H1 (cell line): ENCODE measurements around the gene KCTD21. TPM values are rescaled to one million over a fixed set of nuclear protein-coding genes. Genes with fewer than 3 reads are reported as not detected.

Source experiments
- CTCF ChIA-PET: fragments of 300-600 bp; sonication (Branson Sonifier 250); formaldehyde crosslinking; loops from one replicate; lab custom pipeline; 2021; ENCODE audit not compliant: partially characterized antibody; lab: Charles Lee
- POLR2A ChIA-PET: fragments of 300-600 bp; sonication (Branson Sonifier 250); formaldehyde crosslinking; loops from one replicate; lab custom pipeline; 2021; ENCODE audit warnings: inconsistent platforms; ENCODE audit not compliant: partially characterized antibody; lab: Charles Lee
- DNase-seq, 2 experiments: peaks; one replicate each; pipeline versions ENCODE4 v3.0.0 to v3.0.0-alpha.2; 2010 to 2022; ENCODE audit warnings: low spot score in 2 of 2, low read depth in 1 of 2, mixed read lengths in 1 of 2
- FAIRE-seq: peaks from 2 replicates; lab custom pipeline; 2011; peaks lifted over from hg19 to GRCh38; lab: Jason Lieb, UNC
- H2AFZ ChIP-seq: 2 replicates; pipeline ENCODE4 v1.8.1; 2012; ENCODE audit warnings: low read length, inconsistent platforms
- H2AK5ac ChIP-seq: 2 replicates; pipeline ENCODE4 v1.6.1; 2013; ENCODE audit warnings: low read depth, low read length
- H2BK120ac ChIP-seq: replicated peaks from 2 replicates; pipeline ENCODE3; 2013; ENCODE audit warnings: low read depth, low read length, inconsistent platforms
- H2BK12ac ChIP-seq: 2 replicates; pipeline ENCODE4 v1.6.1; 2013; ENCODE audit warnings: low read depth, low read length
- H2BK15ac ChIP-seq: 2 replicates; pipeline ENCODE4 v1.6.1; 2013; ENCODE audit warnings: low read length
- H2BK20ac ChIP-seq: 2 replicates; pipeline ENCODE4 v1.6.1; 2013; ENCODE audit warnings: low read length
- H2BK5ac ChIP-seq: 2 replicates; pipeline ENCODE4 v1.6.1; 2013; ENCODE audit warnings: low read depth, low read length
- H3K14ac ChIP-seq: 2 replicates; pipeline ENCODE4 v1.6.1; 2013; ENCODE audit warnings: inconsistent platforms; ENCODE audit not compliant: insufficient read length
- H3K18ac ChIP-seq: 2 replicates; pipeline ENCODE4 v1.6.1; 2013; ENCODE audit warnings: low read length; ENCODE audit errors: extremely low read depth
- H3K23ac ChIP-seq: 2 replicates; pipeline ENCODE4 v1.6.1; 2013; ENCODE audit warnings: inconsistent platforms; ENCODE audit not compliant: insufficient read length
- H3K23me2 ChIP-seq: 2 replicates; pipeline ENCODE4 v1.6.1; 2013; ENCODE audit warnings: low read depth, low read length
- H3K27ac ChIP-seq: 2 replicates; pipeline ENCODE4 v1.6.1; 2011; ENCODE audit warnings: low read depth, low read length, inconsistent platforms
- H3K27me3 ChIP-seq, 4 experiments: replicated peaks in 1 of 4; 1 replicate in 1 of 4; 2 replicates in 3 of 4; pipeline versions ENCODE4 v1.6.1 to v1.8.1; 2011 to 2013; ENCODE audit warnings: low read length in 3 of 4, mild to moderate bottlenecking in 3 of 4, inconsistent platforms in 2 of 4, mixed read lengths in 2 of 4, moderate library complexity in 1 of 4; ENCODE audit not compliant: control insufficient read depth in 3 of 4, insufficient read depth in 3 of 4; ENCODE audit errors: extremely low read depth in 1 of 4
- H3K36me3 ChIP-seq, 4 experiments: 2 replicates each; pipeline versions ENCODE4 v1.6.1 to v1.8.1; 2011 to 2013; ENCODE audit warnings: mild to moderate bottlenecking in 4 of 4, low read length in 3 of 4, moderate library complexity in 2 of 4, control low read depth in 1 of 4, inconsistent platforms in 1 of 4; ENCODE audit not compliant: insufficient read depth in 4 of 4, control insufficient read depth in 2 of 4
- H3K4ac ChIP-seq: replicated peaks from 2 replicates; pipeline ENCODE3; 2013; ENCODE audit warnings: low read length, low read depth, mixed read lengths, inconsistent platforms; ENCODE audit not compliant: insufficient read length
- H3K4me1 ChIP-seq, 4 experiments: replicated peaks in 1 of 4; 1 replicate in 1 of 4; 2 replicates in 3 of 4; pipeline versions ENCODE4 v1.6.1 to v1.8.1; 2011 to 2013; ENCODE audit warnings: low read length in 3 of 4, inconsistent platforms in 2 of 4, mixed read lengths in 1 of 4; ENCODE audit not compliant: insufficient read depth in 4 of 4, control insufficient read depth in 3 of 4
- H3K4me2 ChIP-seq, 2 experiments: 2 replicates each; pipeline versions ENCODE4 v1.6.1 to v1.8.1; 2011 to 2013; ENCODE audit warnings: low read depth in 2 of 2, low read length in 2 of 2, control low read depth in 1 of 2, inconsistent platforms in 1 of 2, mild to moderate bottlenecking in 1 of 2; ENCODE audit not compliant: insufficient read depth in 1 of 2
- H3K4me3 ChIP-seq, 4 experiments: fragments of 200-600, 300-600 bp in 1 of 4; sonication (generic), shearing (Covaris generic), sonication (Bioruptor Twin) in 1 of 4; 2 replicates each; pipeline versions ENCODE4 v1.5.1 to v1.8.1; 2011 to 2016; ENCODE audit warnings: low read length in 4 of 4, low read depth in 3 of 4, control low read depth in 2 of 4, inconsistent platforms in 2 of 4, mild to moderate bottlenecking in 2 of 4, mixed read lengths in 1 of 4, moderate library complexity in 1 of 4; ENCODE audit not compliant: insufficient read depth in 2 of 4; ENCODE audit errors: extremely low read depth in 1 of 4
- H3K56ac ChIP-seq: replicated peaks from 2 replicates; pipeline ENCODE3; 2013; ENCODE audit warnings: low read depth, mild to moderate bottlenecking, mixed read lengths, low read length, inconsistent platforms; ENCODE audit not compliant: insufficient read length
- H3K79me1 ChIP-seq: 2 replicates; pipeline ENCODE4 v1.6.1; 2013; ENCODE audit warnings: low read depth, low read length, control low read depth
- H3K79me2 ChIP-seq, 2 experiments: 2 replicates each; pipeline versions ENCODE4 v1.6.1 to v1.8.1; 2012 to 2013; ENCODE audit warnings: low read length in 2 of 2, mild to moderate bottlenecking in 2 of 2, inconsistent platforms in 1 of 2; ENCODE audit not compliant: insufficient read depth in 2 of 2, control insufficient read depth in 1 of 2
- H3K9ac ChIP-seq, 4 experiments: replicated peaks in 1 of 4; 1 replicate in 1 of 4; 2 replicates in 3 of 4; pipeline versions ENCODE4 v1.6.1 to v1.8.1; 2011 to 2013; ENCODE audit warnings: low read depth in 3 of 4, low read length in 3 of 4, control low read depth in 2 of 4, mild to moderate bottlenecking in 2 of 4, moderate library complexity in 2 of 4, inconsistent platforms in 1 of 4; ENCODE audit errors: extremely low read depth in 1 of 4
- H3K9me3 ChIP-seq, 2 experiments: 2 replicates each; pipeline versions ENCODE4 v1.6.1 to v1.8.1; 2012 to 2013; ENCODE audit warnings: mild to moderate bottlenecking in 2 of 2, moderate library complexity in 2 of 2, control low read depth in 1 of 2, inconsistent platforms in 1 of 2, low read depth in 1 of 2, low read length in 1 of 2, mixed read lengths in 1 of 2; ENCODE audit not compliant: insufficient read depth in 2 of 2
- H4K20me1 ChIP-seq, 2 experiments: replicated peaks in 1 of 2; 2 replicates each; pipeline versions ENCODE3 to v1.8.1; 2011 to 2013; ENCODE audit warnings: inconsistent platforms in 2 of 2, low read length in 2 of 2, mild to moderate bottlenecking in 1 of 2; ENCODE audit not compliant: insufficient read depth in 2 of 2, control insufficient read depth in 1 of 2
- H4K5ac ChIP-seq: 2 replicates; pipeline ENCODE4 v1.6.1; 2013; ENCODE audit warnings: low read length, low read depth, mixed read lengths, inconsistent platforms; ENCODE audit not compliant: insufficient read length
- H4K8ac ChIP-seq: 2 replicates; pipeline ENCODE4 v1.8.0; 2013; ENCODE audit warnings: mild to moderate bottlenecking, moderate library complexity, low read length, inconsistent platforms; ENCODE audit not compliant: insufficient read depth; ENCODE audit errors: extremely low read depth
- H4K91ac ChIP-seq: replicated peaks from 2 replicates; pipeline ENCODE3; 2013; ENCODE audit warnings: low read length, mixed read lengths, inconsistent platforms; ENCODE audit not compliant: insufficient read length
- CHD2 ChIP-seq: IDR thresholded peaks from 2 replicates; pipeline ENCODE4 v1.6.1; 2012; ENCODE audit warnings: low read length, improper control_type of control experiment
- EZH2 ChIP-seq: fragments of 200-600 bp; sonication (generic); IDR thresholded peaks from 2 replicates; pipeline ENCODE4 v1.7.1; 2012; ENCODE audit warnings: low read depth, mild to moderate bottlenecking, moderate library complexity, low read length, inconsistent platforms; ENCODE audit not compliant: severe bottlenecking
- KDM4A ChIP-seq: IDR thresholded peaks from one replicate; pipeline ENCODE4 v1.7.1; 2012; ENCODE audit warnings: low read depth, mild to moderate bottlenecking, moderate library complexity, low read length, inconsistent platforms; ENCODE audit not compliant: severe bottlenecking
- MAFK ChIP-seq: IDR thresholded peaks from 2 replicates; pipeline ENCODE4 v1.6.1; 2012; ENCODE audit warnings: low read depth, mild to moderate bottlenecking, improper control_type of control experiment, low read length
- NANOG ChIP-seq: IDR thresholded peaks from 2 replicates; pipeline ENCODE4 v1.6.1; 2011; ENCODE audit warnings: low read length, low read depth, mild to moderate bottlenecking, inconsistent platforms; ENCODE audit not compliant: insufficient read depth, poor library complexity, severe bottlenecking
- RAD21 ChIP-seq, 2 experiments: IDR thresholded peaks in 1 of 2; conservative IDR thresholded peaks in 1 of 2; 2 replicates each; pipeline ENCODE4 v1.6.1; 2011; ENCODE audit warnings: low read depth in 2 of 2, low read length in 2 of 2, improper control_type of control experiment in 1 of 2, inconsistent platforms in 1 of 2, mild to moderate bottlenecking in 1 of 2, moderate library complexity in 1 of 2
- RNF2 ChIP-seq: fragments of 200-900, 300-1000 bp; sonication (generic); IDR thresholded peaks from 2 replicates; pipeline ENCODE4 v1.7.1; 2016; ENCODE audit warnings: borderline replicate concordance, low read depth, mild to moderate bottlenecking, antibody characterized with exemption, low read length; ENCODE audit not compliant: poor library complexity, severe bottlenecking; ENCODE audit errors: missing control alignments
- SP2 ChIP-seq: IDR thresholded peaks from 2 replicates; pipeline ENCODE4 v1.6.1; 2012; ENCODE audit warnings: mild to moderate bottlenecking, low read length, inconsistent platforms
- TAF7 ChIP-seq: optimal IDR thresholded peaks from 2 replicates; pipeline ENCODE3; 2011; ENCODE audit warnings: low read depth, mild to moderate bottlenecking, inconsistent platforms, low read length, moderate library complexity, borderline replicate concordance
- YY1 ChIP-seq: IDR thresholded peaks from 2 replicates; pipeline ENCODE4 v1.6.1; 2011; ENCODE audit warnings: low read depth, mild to moderate bottlenecking, low read length
- WGBS, 2 experiments: shearing (Covaris generic) in 1 of 2; methylation state at CpG; one replicate each; pipeline versions ENCODE4 v1.1.6 to v1.1.7; 2013 to 2015; ENCODE audit warnings: low lambda C conversion rate in 2 of 2, mixed read lengths in 2 of 2, inconsistent platforms in 1 of 2, low coverage in 1 of 2, missing lambda C conversion rate in 1 of 2; ENCODE audit not compliant: insufficient replicate concordance in 2 of 2, insufficient coverage in 1 of 2, insufficient read length in 1 of 2; ENCODE audit errors: extremely low coverage in 1 of 2, missing lambda C conversion rate in 1 of 2; 5-methylcytosine and 5-hydroxymethylcytosine counted together
- polyA plus RNA-seq, 7 experiments: library from polyadenylated mRNA; depleted of rRNA in 3 of 7; stranded (reverse) in 5 of 7; unstranded in 2 of 7; fragments of >200 nt in 5 of 7; fragments of 200-250 nt in 2 of 7; gene quantifications; 1 replicate in 5 of 7; 2 replicates in 1 of 7; 4 replicates in 1 of 7; pipeline versions ENCODE4 v1.2.1 to v1.2.3, GENCODE V29; 2011 to 2013; ENCODE audit warnings: missing spikeins in 2 of 7, mixed read lengths in 2 of 7
- total RNA-seq: library from RNA; stranded (reverse); fragmentation: NEBNext Ultra II Directional; extraction: Animal tissue kit (Norgen Biotek cat#: 25700); gene quantifications from 2 replicates; pipeline ENCODE4 v1.2.1, GENCODE V29; 2021

KCTD21 gene
- total and polyA plus RNA-seq, 2 of the 8 experiments (the other 6 are each of a cell fraction or from before 2014, with no cell fraction given), result 3.2 to 4.1 TPM

- Histone ChIP-seq H3K4me3 (no peak overlapping the region), H2BK5ac (no peak overlapping the region), H2BK12ac (no peak overlapping the region), H4K5ac (no peak overlapping the region), H4K91ac (no peak overlapping the region), H4K8ac (no peak overlapping the region), H3K36me3 (peaks cover 0 to 11% (median 6%) of the 10 kb centered on the region in 4 experiments; a peak in 6 of 8 replicates), H3K4me1 (no peaks in the 10 kb centered on the region), H3K4ac (no peak overlapping the region), H3K23ac (no peak overlapping the region), H3K27ac (no peak overlapping the region), H3K14ac (no peak overlapping the region), H3K79me1 (no peaks in the 10 kb centered on the region; the same call in 1 of the 2 replicates), H3K9me3 (no peaks in the 10 kb centered on the region), H3K9ac (no peak overlapping the region), H3K4me2 (no peak overlapping the region), H2BK20ac (no peak overlapping the region), H2BK15ac (no peak overlapping the region), H3K23me2 (no peaks in the 10 kb centered on the region), H2AFZ (no peak overlapping the region), H3K18ac (no peak overlapping the region), H3K56ac (no peak overlapping the region), H2AK5ac (no peak overlapping the region), H4K20me1 (no peaks in the 10 kb centered on the region), H3K27me3 (no peaks in the 10 kb centered on the region), H3K79me2 (no peaks in the 10 kb centered on the region; a peak in 1 of 4 replicates), H2BK120ac (no peak overlapping the region)
- no peak for DNase-seq
- FAIRE-seq, result no peak
- CTCF ChIA-PET, result no interaction called here
- WGBS, 2 experiments, result 89% methylated on average over 2 of the region's 3 CpGs; no CpG with 5 or more reads in 1 of the 2 experiments
- POLR2A ChIA-PET, result interaction anchor here (0.9 to 1.6 kb wide), 2 partner anchors 12 to 18 kb away, joined by 3 to 10 read pairs; partner anchors contain the start of gene ALG8
- TF ChIP-seq TAF7 (no peak), NANOG (no peak), YY1 (no peak), KDM4A (no peak), SP2 (no peak), CHD2 (no peak), EZH2 (no peak), RAD21 (IDR thresholded peaks at IDR 0.05 in 1 of 2, conservative IDR thresholded peaks at IDR 0.05 in 1 of 2; ENCODE audit: low read depth in 2 of 2, low read length in 2 of 2) (no peak), RNF2 (no peak), MAFK (no peak)
Measured at GRCh38 chr11:78127403-78127802, 61.0 kb downstream of the KCTD21 start.
